ENCODE measurements around the gene SATB2.

Gene SATB2

GRCh38 chr2:199449455-199449854 is 8.3 kb downstream of the SATB2 start:
- no peak for DNase-seq

DNA sequence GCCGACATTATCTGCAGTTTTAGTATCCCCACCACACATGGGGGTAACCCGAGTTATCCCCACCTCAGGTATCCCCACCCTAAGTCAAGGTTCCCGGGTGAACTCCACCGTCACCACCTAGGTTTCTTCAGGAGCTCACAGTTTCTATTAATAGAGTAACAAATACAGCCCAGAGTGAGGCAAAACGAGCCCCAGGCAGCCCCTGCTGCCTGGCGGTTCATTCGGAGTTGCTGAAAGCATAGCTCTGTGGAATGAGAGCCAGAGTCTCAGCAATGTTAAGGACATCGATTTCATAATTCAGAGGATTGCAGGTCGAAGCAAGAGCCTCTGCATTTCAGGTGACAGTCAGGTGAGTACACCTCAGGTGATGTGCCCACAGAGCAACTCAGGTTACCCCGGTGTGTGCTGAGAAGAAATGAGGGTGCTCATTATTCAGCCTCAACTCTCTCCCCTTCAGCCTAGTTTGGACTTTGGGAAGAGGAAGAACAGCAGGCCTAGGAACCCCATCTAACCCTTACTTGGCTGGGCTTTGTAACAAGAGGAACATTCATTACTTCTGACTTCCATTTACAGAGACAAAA is 10.7 kb downstream of the SATB2 start:
- DNase-seq, result no peak

DNA sequence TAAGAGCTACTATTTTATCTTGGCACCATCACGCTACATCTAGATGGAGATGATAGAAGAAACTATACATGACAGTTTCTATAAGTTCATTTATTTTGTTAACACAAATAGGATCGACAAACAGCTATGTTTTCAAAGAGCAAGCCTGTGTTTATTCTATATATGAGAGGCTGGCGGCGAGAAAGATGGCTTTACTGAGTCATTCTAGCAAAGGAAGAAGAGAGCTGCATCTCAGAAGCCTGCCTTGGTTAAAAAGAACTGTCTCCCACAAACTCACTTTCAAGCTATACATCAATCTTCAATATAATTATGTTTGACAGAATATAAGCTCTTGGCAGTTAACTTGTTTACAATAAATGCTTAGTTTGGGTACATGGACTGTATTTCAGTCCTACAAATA is 13.0 kb downstream of the SATB2 start:
- DNase-seq, result no peak

DNA sequence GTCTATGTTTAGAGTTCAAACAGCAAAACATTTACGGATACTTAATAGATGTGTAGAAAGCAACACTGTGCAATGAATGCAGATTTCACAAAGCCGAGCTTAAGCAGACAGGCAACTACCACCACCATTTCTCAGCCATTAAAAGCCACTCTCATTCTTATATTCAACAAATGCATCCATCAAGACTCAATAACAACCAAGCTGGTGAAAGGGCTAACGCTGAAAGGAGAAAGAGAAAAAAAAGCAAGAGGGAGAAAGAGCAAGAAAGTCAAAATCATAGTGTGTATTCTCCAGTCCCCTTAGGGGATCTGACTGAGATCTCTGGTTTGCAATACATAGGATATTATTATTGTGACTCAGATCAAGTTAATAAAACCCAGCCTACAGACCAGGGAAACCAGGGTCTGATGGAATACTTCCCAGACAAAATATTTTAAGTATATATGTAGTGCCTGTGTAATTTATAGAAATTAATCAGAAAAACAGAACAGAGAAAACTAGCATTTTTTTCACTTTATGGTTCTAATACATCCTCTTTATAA is 14.1 kb downstream of the SATB2 start:
- no peak for DNase-seq

DNA sequence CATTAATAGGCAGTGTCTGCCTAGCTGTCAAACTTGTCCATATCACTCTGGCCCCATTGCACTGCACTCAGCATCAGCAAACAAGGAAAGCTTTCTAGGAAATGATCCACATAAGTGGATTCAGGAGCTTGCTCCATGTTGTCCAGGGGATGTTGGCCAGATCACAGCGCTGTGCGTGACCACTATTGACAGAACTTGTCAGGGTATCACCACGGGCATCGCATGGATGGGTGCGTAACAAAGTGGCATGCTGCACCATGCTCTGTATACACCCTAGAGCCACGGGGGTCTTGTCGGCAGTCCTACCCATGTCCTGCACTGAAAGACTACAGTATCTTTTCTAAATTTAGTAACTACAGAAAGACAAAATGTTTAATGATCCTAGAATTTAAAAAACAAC is 15.6 kb downstream of the SATB2 start:
- no peak for DNase-seq

DNA sequence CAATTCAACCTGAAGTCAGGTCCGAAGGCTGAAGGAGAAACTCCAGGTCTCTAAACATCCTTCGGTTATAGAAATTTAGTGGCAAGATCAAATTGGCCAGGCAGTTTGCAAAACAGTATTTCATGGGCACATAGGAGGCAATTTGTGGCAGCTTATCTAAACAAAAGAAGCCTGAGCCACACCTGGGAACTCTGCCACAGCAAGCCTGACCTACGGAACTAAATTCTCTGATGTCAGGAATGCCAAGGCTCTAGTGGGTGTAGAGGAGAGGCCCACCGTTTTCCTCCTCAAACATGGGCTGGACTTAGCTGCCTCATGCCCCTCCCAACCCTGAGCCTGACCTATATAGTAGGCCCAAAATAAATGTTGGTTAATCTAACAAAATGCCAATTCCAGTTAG is 16.0 kb downstream of the SATB2 start:
- no peak for DNase-seq

DNA sequence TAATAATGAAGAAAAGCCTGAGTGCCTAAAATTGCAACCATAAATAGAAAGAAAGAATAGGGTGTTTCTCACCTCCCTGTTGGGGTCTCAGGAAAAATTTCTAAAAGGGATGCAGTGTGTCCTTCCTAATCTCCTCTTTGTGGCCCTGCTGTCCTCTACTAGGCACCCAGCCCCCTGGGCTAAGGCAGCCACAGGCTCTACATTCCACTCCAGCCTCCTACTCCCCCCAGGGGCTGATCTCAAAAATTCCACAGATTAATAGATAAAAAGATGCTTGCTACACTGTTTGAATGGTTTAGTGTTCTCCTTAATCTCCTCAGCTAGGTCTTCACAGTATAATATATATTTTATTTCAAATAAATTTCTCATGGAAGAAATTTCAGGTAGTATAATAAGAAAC is 17.6 kb downstream of the SATB2 start:
- DNase-seq, result no peak

GRCh38 chr2:199439542-199439941 is 18.2 kb downstream of the SATB2 start:
- DNase-seq, result no peak

DNA sequence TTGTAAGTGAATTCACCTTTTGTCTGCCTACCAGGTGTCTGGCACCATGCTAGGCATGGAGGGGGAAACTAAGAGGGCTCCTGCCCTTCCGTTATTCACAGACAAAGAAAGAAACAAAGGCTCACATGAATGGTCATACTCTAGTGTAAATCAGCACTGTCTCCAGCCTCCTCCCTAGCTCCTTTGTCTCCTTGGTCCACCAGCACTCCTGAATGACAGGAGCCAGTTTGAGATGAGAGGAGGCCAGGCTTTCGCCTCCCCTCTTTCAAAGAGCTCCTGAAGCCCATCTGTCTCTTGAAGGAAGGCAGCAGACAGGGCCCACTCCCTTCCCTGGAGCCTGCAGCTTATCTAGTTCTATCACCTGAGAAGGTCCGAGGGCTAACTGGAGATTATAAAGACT is 18.7 kb downstream of the SATB2 start:
- DNase-seq, result no peak

DNA sequence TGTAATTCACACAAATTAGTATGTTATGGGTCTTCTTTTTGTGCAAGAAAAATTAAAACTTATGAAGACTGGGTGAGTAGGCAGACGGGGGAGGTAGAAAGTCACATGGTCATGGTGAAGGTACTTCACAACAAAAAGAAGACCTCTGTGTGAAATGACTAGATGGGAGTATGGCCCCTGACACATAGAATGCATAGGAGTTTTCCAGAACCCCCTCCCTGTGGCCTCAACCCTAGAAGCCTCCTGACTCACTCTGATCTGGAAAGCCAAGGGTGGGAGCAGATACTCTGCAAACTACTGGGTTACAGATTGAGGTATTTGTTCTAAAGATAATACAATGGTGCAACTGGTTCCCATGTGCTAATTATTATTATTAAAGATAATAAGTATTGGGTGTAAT is 23.2 kb downstream of the SATB2 start:
- DNase-seq, result no peak

DNA sequence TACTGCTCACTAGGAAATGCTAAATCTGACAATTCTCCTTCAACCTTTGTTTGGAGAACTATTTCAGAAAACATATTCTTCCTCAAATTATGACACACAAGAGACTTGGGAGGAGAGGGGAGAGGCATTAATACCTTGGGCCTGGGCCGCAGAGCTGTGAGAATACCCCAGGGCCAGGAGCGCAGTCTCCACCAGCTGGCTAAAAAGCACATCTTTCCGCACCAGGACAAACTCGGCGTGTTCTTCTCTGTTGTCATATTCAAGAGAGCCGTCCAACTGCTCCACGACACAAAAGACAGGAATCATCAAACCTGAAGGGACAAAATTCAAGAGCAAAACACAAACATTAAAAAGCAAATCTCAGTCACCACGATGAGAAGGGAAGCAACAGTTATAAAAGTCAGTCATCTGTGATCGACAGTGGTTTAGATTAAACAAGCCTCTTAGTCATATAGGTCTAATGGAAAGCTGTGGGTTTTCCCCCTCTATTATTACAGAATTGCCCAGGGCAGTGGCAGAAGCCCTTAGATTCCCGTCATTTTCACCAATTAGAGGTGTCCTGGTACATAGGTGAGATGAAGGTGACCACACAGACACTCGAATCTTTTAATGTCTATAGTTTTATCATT is 24.4 kb downstream of the SATB2 start:
- DNase-seq, result no peak

DNA sequence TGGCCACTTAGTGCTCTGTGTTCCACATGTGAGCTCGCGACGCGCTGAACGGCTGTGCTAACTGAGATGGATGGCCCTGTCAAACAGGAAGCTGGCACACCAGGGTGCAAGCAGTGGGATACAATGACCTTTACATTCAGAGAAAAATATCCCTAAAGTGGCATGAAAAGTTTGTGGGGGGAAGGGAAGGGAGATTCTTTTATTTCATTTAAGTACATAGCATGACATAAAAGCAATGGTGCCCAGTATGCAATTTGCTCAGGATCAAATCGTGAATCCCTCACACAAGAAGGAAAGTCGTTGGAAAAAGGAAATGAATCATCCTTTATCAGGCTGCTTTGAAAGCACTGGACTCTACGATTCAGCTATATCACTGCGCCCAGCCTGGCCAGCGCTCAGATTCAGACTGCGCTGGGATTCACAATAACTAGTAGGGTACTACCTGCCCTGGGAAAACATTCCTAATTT is 26.0 kb downstream of the SATB2 start:
- DNase-seq, result no peak

DNA sequence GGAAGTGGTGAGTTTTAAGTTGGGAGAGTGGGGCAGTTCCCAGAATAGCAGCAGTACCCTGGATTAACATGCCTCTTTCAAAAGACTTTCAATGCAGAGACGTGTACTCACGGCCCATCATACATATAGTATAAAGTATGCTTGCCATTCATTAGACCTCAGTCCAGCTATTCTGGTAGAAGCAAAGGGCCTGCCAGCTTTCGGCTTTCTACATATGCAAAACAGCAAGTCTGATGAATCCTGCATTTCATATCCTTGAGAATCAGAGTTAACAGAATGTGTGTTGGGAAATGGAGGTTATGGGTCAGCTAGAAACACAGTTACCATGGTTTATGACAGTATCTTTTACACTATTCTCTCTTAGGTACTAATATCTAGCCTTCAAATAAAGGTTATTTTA is 27.5 kb downstream of the SATB2 start:
- DNase-seq, result no peak

DNA sequence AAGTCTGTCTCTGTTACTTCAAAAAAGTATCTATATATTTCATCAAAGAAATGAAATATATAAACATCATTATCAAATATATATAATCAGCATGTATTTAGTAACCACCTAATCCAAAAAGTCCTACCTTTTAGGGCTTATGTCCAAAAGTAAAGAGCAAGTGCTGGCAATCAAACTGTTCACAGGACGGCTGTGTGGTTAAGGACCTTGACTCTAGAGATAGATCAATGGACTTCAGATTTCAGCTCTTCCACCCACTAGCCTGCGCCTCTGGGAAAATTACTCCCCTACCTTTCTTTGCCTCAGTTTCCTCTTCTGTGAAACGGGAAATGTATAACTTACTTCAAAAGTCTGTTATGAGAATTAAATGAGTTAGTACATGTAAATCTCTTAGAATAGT is 29.4 kb downstream of the SATB2 start:
- DNase-seq, result no peak

DNA sequence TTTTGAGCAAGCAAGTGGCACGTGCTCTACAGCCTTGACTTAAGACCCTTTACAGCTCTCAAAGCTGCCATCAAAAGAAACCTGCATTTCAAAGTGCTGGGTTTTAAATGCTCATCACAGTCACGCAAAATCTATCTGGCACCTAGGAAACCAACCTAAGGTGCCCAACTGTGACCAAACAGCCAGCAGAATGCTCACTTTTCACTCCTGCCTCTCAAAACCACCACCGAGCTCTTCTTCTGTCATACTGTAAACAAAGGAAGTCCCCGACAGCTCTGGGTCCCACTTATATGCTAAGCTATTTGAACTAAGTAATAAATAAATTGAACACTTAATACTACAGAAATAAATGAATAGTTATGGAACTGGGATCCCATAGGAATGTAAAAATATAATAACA is 33.6 kb downstream of the SATB2 start:
- DNase-seq, result no peak

- no peak for DNase-seq
These were observed 38.3 kb downstream of the SATB2 start for GRCh38 chr2:199419428-199419827.

DNA sequence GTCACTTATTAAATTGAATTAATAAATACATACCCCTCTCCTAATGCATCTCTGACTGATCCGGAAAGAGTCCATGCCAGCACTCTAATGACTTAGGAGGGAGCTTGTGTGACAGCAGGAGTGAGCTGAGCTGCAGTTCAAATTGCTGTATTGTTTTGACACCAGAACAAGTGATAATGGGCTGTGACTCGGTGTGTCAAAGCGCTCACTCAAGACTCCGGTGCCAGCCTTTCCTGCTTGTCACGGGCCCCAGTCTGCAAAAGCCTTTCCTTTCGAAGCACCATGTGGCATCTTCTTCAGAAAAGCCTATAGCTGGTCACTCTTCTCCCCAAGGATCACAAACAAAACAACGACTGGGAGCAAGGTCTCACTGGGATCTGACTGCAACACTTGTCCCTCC is 43.3 kb downstream of the SATB2 start:
- no peak for DNase-seq

DNA sequence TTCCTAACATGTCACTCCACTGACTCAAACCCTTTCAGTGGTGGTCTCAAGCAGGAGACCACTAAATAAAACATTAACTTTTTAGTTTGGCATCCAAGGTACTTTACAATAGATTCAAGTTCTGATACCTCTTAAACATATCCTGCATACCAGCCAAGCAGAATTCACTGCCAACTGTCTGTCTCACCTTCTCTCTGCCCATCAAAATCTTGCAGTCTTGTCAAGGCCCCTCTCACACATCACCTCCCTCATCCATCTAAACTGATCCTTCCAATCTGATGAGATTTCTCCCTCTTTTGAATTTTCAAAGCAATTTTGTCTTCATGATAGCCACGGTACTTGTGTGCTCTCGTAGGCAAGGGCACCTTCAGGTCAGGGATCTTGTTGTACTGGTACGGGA is 43.7 kb downstream of the SATB2 start:
- no peak for DNase-seq

GRCh38 chr2:199409759-199410529 is 47.8 kb downstream of the SATB2 start:
- no peak for DNase-seq

DNA sequence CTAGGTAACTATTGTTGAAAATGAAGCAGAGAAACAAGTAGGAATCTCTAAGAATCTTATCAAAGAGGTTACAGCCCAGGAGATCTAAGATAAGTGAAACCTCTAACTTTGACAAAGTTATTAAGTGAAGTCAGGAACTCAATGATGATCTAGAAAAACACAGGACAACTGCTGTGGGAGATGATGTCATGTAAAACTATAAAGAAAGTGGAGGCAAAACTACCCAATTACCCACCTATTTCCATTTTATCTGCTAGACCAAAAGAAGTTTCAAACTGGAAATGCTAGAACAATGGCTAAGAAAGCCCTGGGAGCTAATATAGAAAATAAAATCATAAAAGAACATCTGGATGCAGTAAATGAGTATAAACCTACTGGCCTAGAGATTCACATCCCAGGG is 50.3 kb downstream of the SATB2 start:
- no peak for DNase-seq

DNA sequence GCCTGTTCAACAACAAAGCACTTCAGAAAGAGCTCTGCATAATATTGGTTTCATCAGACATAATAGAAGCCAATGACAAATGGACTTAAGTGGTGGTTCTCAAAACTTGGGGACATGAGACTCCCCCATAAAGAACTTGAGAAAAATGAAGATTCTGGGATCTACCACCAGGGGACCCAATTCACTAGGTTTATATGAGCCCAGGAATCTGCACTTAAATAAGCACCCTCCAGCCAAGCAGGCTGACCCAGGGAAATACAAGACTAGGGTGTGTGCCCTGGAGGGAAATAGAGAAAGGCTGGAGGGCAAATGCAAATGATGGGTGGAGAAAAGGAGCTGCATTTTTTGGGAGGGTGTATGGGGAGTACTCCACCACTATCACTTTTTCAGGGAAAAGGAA is 52.5 kb downstream of the SATB2 start:
- no peak for DNase-seq

- no peak for DNase-seq
These were observed 52.9 kb downstream of the SATB2 start for GRCh38 chr2:199404841-199405240.

- no peak for DNase-seq
These were observed 62.4 kb downstream of the SATB2 start for GRCh38 chr2:199395311-199395710.

DNA sequence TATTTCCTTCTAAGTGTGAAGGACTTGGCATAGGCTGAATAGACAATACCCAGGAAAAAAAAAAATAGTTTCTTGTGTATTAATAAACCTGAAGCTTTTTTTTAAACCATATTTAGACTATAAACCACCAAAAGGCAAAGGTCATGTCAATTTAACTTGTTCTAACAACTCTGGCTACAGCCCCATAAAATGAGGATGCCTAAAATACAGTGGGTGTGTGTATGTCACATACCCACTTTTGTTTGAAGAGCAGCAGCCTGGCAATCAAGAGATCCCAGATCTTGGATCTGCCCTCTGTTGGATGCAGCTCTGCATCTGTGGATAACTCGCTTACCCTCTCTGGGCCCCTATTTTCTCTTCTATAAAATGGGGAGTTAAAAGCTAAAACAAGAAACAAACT is 65.4 kb downstream of the SATB2 start:
- DNase-seq, result no peak

Data from Kasumi-1 (cell line).